B cell (primary cell): ENCODE measurements around the gene OTOGL. TPM values are rescaled to one million over a fixed set of nuclear protein-coding genes. Genes with fewer than 3 reads are reported as not detected.

ENCODE experiments used
- ATAC-seq: fragments of 200-7000 bp; cut with Tn5 transposase; one replicate; pipeline ENCODE4 v1.10.0; 2021; ENCODE audit warnings: low read depth, mild to moderate bottlenecking, moderate number of reproducible peaks, moderate library complexity
- CTCF ChIA-PET: fragments of 350-600 bp; sonication (Branson Sonifier 250); formaldehyde crosslinking; loops from one replicate; lab custom pipeline; 2021; ENCODE audit warnings: antibody characterized with exemption, inconsistent platforms; lab: Charles Lee
- POLR2A ChIA-PET: fragments of 350-600 bp; sonication (Branson Sonifier 250); formaldehyde crosslinking; loops from one replicate; lab custom pipeline; 2021; ENCODE audit warnings: antibody characterized with exemption; lab: Charles Lee
- DNase-seq: peaks from one replicate; pipeline ENCODE4 v3.0.0; 2013
- H2AFZ ChIP-seq: 2 replicates; pipeline ENCODE4 v1.6.1; 2012; ENCODE audit warnings: mild to moderate bottlenecking, low read depth, low read length; ENCODE audit not compliant: insufficient read depth, poor library complexity, severe bottlenecking
- H3K27ac ChIP-seq, 2 donors: 1 replicate in 1 of 2; 2 replicates in 1 of 2; pipeline ENCODE4 v1.5.1; 2012 to 2013; ENCODE audit warnings: low read length in 2 of 2, mild to moderate bottlenecking in 2 of 2, moderate library complexity in 1 of 2
- H3K27me3 ChIP-seq, 4 experiments: fragments of 200-600 bp in 1 of 4; sonication (generic) in 1 of 4; replicated peaks in 1 of 4; 1 replicate in 2 of 4; 2 replicates in 2 of 4; pipeline versions ENCODE4 v1.6.1 to v1.7.0; 2013 to 2016; ENCODE audit warnings: low read length in 3 of 4, mild to moderate bottlenecking in 2 of 4, mixed read lengths in 1 of 4, moderate library complexity in 1 of 4; ENCODE audit not compliant: insufficient read depth in 4 of 4, control insufficient read depth in 3 of 4; ENCODE audit errors: control extremely low read depth in 1 of 4
- H3K36me3 ChIP-seq, 2 experiments: replicated peaks in 1 of 2; 1 replicate in 1 of 2; 2 replicates in 1 of 2; pipeline versions ENCODE4 v1.6.1 to v1.7.1; 2013; ENCODE audit warnings: low read length in 1 of 2; ENCODE audit not compliant: insufficient read depth in 2 of 2, control insufficient read depth in 1 of 2; ENCODE audit errors: control extremely low read depth in 1 of 2, extremely low read depth in 1 of 2
- H3K4me1 ChIP-seq, 2 donors: fragments of 200-600 bp in 1 of 2; sonication (generic) in 1 of 2; 1 replicate in 1 of 2; 2 replicates in 1 of 2; pipeline versions ENCODE4 v1.5.1 to v1.6.1; 2013 to 2017; ENCODE audit warnings: low read length in 2 of 2; ENCODE audit not compliant: control insufficient read depth in 2 of 2, insufficient read depth in 2 of 2
- H3K4me2 ChIP-seq: replicated peaks from 2 replicates; pipeline ENCODE3; 2012; ENCODE audit warnings: mild to moderate bottlenecking, low read depth, low read length; ENCODE audit not compliant: poor library complexity, severe bottlenecking
- H3K4me3 ChIP-seq, 5 experiments: fragments of 200-600 bp in 1 of 5; sonication (generic) in 1 of 5; 1 replicate in 3 of 5; 2 replicates in 2 of 5; pipeline versions ENCODE4 v1.5.1 to v1.7.0; 2011 to 2016; ENCODE audit warnings: low read length in 4 of 5, mild to moderate bottlenecking in 4 of 5, low read depth in 2 of 5, control low read depth in 1 of 5, moderate library complexity in 1 of 5; ENCODE audit not compliant: insufficient read depth in 1 of 5; ENCODE audit errors: control extremely low read depth in 1 of 5, extremely low read depth in 1 of 5
- H3K79me2 ChIP-seq: fragments of 200-600 bp; sonication (generic); one replicate; pipeline ENCODE4 v1.6.0; 2016; ENCODE audit warnings: low read length; ENCODE audit not compliant: control insufficient read depth, insufficient read depth
- H3K9ac ChIP-seq: fragments of 200-600 bp; sonication (generic); 2 replicates; pipeline ENCODE4 v1.6.1; 2017; ENCODE audit warnings: mild to moderate bottlenecking, low read length, moderate library complexity
- H3K9me3 ChIP-seq, 3 donors: one replicate each; pipeline versions ENCODE4 v1.6.1 to v1.7.1; 2013; ENCODE audit warnings: low read length in 2 of 3; ENCODE audit not compliant: control insufficient read depth in 2 of 3, insufficient read depth in 1 of 3; ENCODE audit errors: control extremely low read depth in 1 of 3
- H4K20me1 ChIP-seq: 2 replicates; pipeline ENCODE4 v1.6.0; 2012; ENCODE audit warnings: mild to moderate bottlenecking, low read length; ENCODE audit not compliant: insufficient read depth, control insufficient read depth, poor library complexity, severe bottlenecking
- H3K27ac Mint-ChIP-seq: one replicate; pipeline ENCODE4 v1.8.0; 2021; ENCODE audit warnings: mixed read lengths
- H3K27me3 Mint-ChIP-seq: one replicate; pipeline ENCODE4 v1.8.0; 2021; ENCODE audit warnings: mixed read lengths
- H3K4me1 Mint-ChIP-seq: one replicate; pipeline ENCODE4 v1.8.0; 2021; ENCODE audit warnings: mixed read lengths
- H3K4me3 Mint-ChIP-seq: one replicate; pipeline ENCODE4 v1.8.0; 2021; ENCODE audit warnings: mixed read lengths
- H3K9me3 Mint-ChIP-seq: one replicate; pipeline ENCODE4 v1.8.0; 2022; ENCODE audit warnings: mixed read lengths; ENCODE audit not compliant: insufficient read depth
- CTCF ChIP-seq: fragments of 200-600 bp; IDR thresholded peaks from one replicate; pipeline ENCODE4 v1.8.0; 2022; ENCODE audit warnings: antibody characterized with exemption, mild to moderate bottlenecking
- EZH2 ChIP-seq: IDR thresholded peaks from 2 replicates; pipeline ENCODE4 v1.6.1; 2012; ENCODE audit warnings: borderline replicate concordance, low read depth, mild to moderate bottlenecking, moderate library complexity, low read length; ENCODE audit not compliant: insufficient read depth, poor library complexity, severe bottlenecking
- WGBS: methylation state at CpG from one replicate; pipeline ENCODE4 v1.1.5; 2013; ENCODE audit warnings: missing lambda C conversion rate; ENCODE audit not compliant: insufficient coverage; 5-methylcytosine and 5-hydroxymethylcytosine counted together
- intact Hi-C: fragments of 100-400 bp; cut with micrococcal nuclease; formaldehyde crosslinking; loops from one replicate; pipeline ENCODE4 v1.10.0; 2022
- polyA plus RNA-seq: library from polyadenylated mRNA; depleted of rRNA; stranded (reverse); fragments of >200 nt; gene quantifications from 2 replicates; pipeline ENCODE4 v1.2.3, GENCODE V29; 2012
- total RNA-seq, 2 donors: library from RNA; stranded (reverse); fragments of 120-200 nt in 1 of 2; gene quantifications; 1 replicate in 1 of 2; 2 replicates in 1 of 2; pipeline versions ENCODE4 v1.2.3 to v1.2.4, GENCODE V29; 2013 to 2022

OTOGL gene
- total and polyA plus RNA-seq, 2 donors (not counting 1 experiment from before 2014, with no cell fraction given): not detected

GRCh38 chr12:80100591-80100990 is 1.3 kb downstream of the OTOGL start:
- H3K36me3 ChIP-seq: no peaks in the 10 kb centered on the region
- WGBS: no CpG with 5 or more reads among the region's 1 CpG
- H3K27me3 Mint-ChIP-seq: peaks cover 3% of the 10 kb centered on the region
- no peaks in the 10 kb centered on the region for H4K20me1 ChIP-seq
- intact Hi-C loops: no loop called here
- no peak overlapping the region for H3K4me3 ChIP-seq
- no peak overlapping the region for H2AFZ ChIP-seq
- H3K4me2 ChIP-seq: no peak overlapping the region
- no peaks in the 10 kb centered on the region for H3K4me1 Mint-ChIP-seq
- ChIA-PET POLR2A (no interaction called here), CTCF (no interaction called here)
- H3K9me3 ChIP-seq: no peaks in the 10 kb centered on the region
- no peak for DNase-seq
- H3K27ac Mint-ChIP-seq: no peak overlapping the region
- no peaks in the 10 kb centered on the region for H3K9me3 Mint-ChIP-seq
- ATAC-seq: no peak
- TF ChIP-seq CTCF (no peak), EZH2 (no peak)
- H3K4me1 ChIP-seq: no peaks in the 10 kb centered on the region
- no peak overlapping the region for H3K9ac ChIP-seq
- H3K4me3 Mint-ChIP-seq: no peak overlapping the region
- no peaks in the 10 kb centered on the region for H3K27me3 ChIP-seq
- no peak overlapping the region for H3K27ac ChIP-seq
- no peaks in the 10 kb centered on the region for H3K79me2 ChIP-seq

GRCh38 chr12:80101126-80101525 is 1.8 kb downstream of the OTOGL start:
- H3K9ac ChIP-seq: no peak overlapping the region
- H4K20me1 ChIP-seq: no peaks in the 10 kb centered on the region
- H3K9me3 ChIP-seq: no peaks in the 10 kb centered on the region
- H3K27ac ChIP-seq: no peak overlapping the region
- no peak for DNase-seq
- Mint-ChIP-seq H3K4me3 (no peak overlapping the region), H3K9me3 (no peaks in the 10 kb centered on the region), H3K27me3 (peaks cover under 1% of the 10 kb centered on the region), H3K27ac (no peak overlapping the region), H3K4me1 (no peaks in the 10 kb centered on the region)
- WGBS: no CpG with 5 or more reads among the region's 2 CpGs
- H3K79me2 ChIP-seq: no peaks in the 10 kb centered on the region
- no peak for ATAC-seq
- intact Hi-C loops: no loop called here
- no peaks in the 10 kb centered on the region for H3K36me3 ChIP-seq
- H3K4me2 ChIP-seq: no peak overlapping the region
- no peak overlapping the region for H2AFZ ChIP-seq
- no peaks in the 10 kb centered on the region for H3K4me1 ChIP-seq
- no peaks in the 10 kb centered on the region for H3K27me3 ChIP-seq
- no peak overlapping the region for H3K4me3 ChIP-seq
- TF ChIP-seq CTCF: no peak
- no peak for TF ChIP-seq EZH2
- ChIA-PET CTCF (no interaction called here), POLR2A (no interaction called here)
